ENCODE measurements around the gene TMEM120A.

TMEM120A gene

GRCh38 chr7:76003351-76003750, 9.0 kb upstream of the TMEM120A start:
- TF ChIP-seq POLR2A (IDR thresholded peaks at IDR 0.05; ENCODE audit: low read depth, low read length), result no peak
- FAIRE-seq (no peak), DNase-seq (ENCODE audit: insufficient read length, low spot score) (no peak)

GRCh38 chr7:76002822-76003221, 8.4 kb upstream of the TMEM120A start:
- no peak for TF ChIP-seq POLR2A (IDR thresholded peaks at IDR 0.05; ENCODE audit: low read depth, low read length)
- no peak for DNase-seq (ENCODE audit: insufficient read length, low spot score)
- no peak for FAIRE-seq

- DNase-seq (ENCODE audit: insufficient read length, low spot score), result no peak
- FAIRE-seq, result no peak
- no peak for TF ChIP-seq POLR2A (IDR thresholded peaks at IDR 0.05; ENCODE audit: low read depth, low read length)
Measured at GRCh38 chr7:76002139-76002538, 7.7 kb upstream of the TMEM120A start.

GRCh38 chr7:76000566-76000965, 6.2 kb upstream of the TMEM120A start:
- no peak for FAIRE-seq
- no peak for TF ChIP-seq POLR2A (IDR thresholded peaks at IDR 0.05; ENCODE audit: low read depth, low read length)
- no peak for DNase-seq (ENCODE audit: insufficient read length, low spot score)

- FAIRE-seq, result no peak
- DNase-seq (ENCODE audit: insufficient read length, low spot score), result no peak
- no peak for TF ChIP-seq POLR2A (IDR thresholded peaks at IDR 0.05; ENCODE audit: low read depth, low read length)
Measured at GRCh38 chr7:75998038-75998437, 3.6 kb upstream of the TMEM120A start.

- FAIRE-seq (no peak), DNase-seq (ENCODE audit: insufficient read length, low spot score) (no peak)
- no peak for TF ChIP-seq POLR2A (IDR thresholded peaks at IDR 0.05; ENCODE audit: low read depth, low read length)
Measured at GRCh38 chr7:75996476-75996875, 2.1 kb upstream of the TMEM120A start.

- no peak for DNase-seq (ENCODE audit: insufficient read length, low spot score)
- FAIRE-seq, result no peak
Measured at GRCh38 chr7:75995996-75996395, 1.6 kb upstream of the TMEM120A start.

GRCh38 chr7:75995052-75995471, 667 bp upstream of the TMEM120A start:
- DNase-seq (ENCODE audit: insufficient read length, low spot score), result no peak
- no peak for FAIRE-seq
- TF ChIP-seq POLR2A (IDR thresholded peaks at IDR 0.05; ENCODE audit: low read depth, low read length), result no peak

More at GRCh38 chr7:75995996-75996395, 1.6 kb upstream of the TMEM120A start:
- TF ChIP-seq POLR2A (IDR thresholded peaks at IDR 0.05; ENCODE audit: low read depth, low read length), result no peak

- DNase-seq (ENCODE audit: insufficient read length, low spot score) (peak; percentile 86), FAIRE-seq (no peak)
- no peak for TF ChIP-seq POLR2A (IDR thresholded peaks at IDR 0.05; ENCODE audit: low read depth, low read length)
Measured at GRCh38 chr7:75993689-75994387, 557 bp downstream of the TMEM120A start.

- no peak for DNase-seq (ENCODE audit: insufficient read length, low spot score)
- no peak for FAIRE-seq
- no peak for TF ChIP-seq POLR2A (IDR thresholded peaks at IDR 0.05; ENCODE audit: low read depth, low read length)
Measured at GRCh38 chr7:75992083-75992755, 2.2 kb downstream of the TMEM120A start.

GRCh38 chr7:75991531-75992082, 2.8 kb downstream of the TMEM120A start:
- no peak for TF ChIP-seq POLR2A (IDR thresholded peaks at IDR 0.05; ENCODE audit: low read depth, low read length)
- FAIRE-seq (no peak), DNase-seq (ENCODE audit: insufficient read length, low spot score) (no peak)

GRCh38 chr7:75989500-75990388, 4.7 kb downstream of the TMEM120A start:
- DNase-seq (ENCODE audit: insufficient read length, low spot score), result no peak
- no peak for TF ChIP-seq POLR2A (IDR thresholded peaks at IDR 0.05; ENCODE audit: low read depth, low read length)
- no peak for FAIRE-seq

- TF ChIP-seq POLR2A (IDR thresholded peaks at IDR 0.05; ENCODE audit: low read depth, low read length), result no peak
- FAIRE-seq, result no peak
- no peak for DNase-seq (ENCODE audit: insufficient read length, low spot score)
Measured at GRCh38 chr7:75988568-75989499, 5.6 kb downstream of the TMEM120A start.
